IMR-90 (cell line): ENCODE measurements around the gene CCDC185. TPM values are rescaled to one million over a fixed set of nuclear protein-coding genes. Genes with fewer than 3 reads are reported as not detected.

Source experiments
- ATAC-seq: fragments of 200-7000 bp; cut with Tn5 transposase; 2 replicates; pipeline ENCODE4 v1.9.1; 2020; ENCODE audit warnings: low read depth, mild to moderate bottlenecking, moderate library complexity
- BruUV-seq: library from RNA; stranded (reverse); fragments of 400-500 nt; replicated peaks from 2 replicates; lab custom pipeline; 2021; lab: Mats Ljungman, UMichigan
- CTCF ChIA-PET: fragments of 300-600 bp; formaldehyde crosslinking; extraction: SDS; loops from one replicate; lab custom pipeline; 2021; ENCODE audit warnings: antibody characterized with exemption; lab: Yijun Ruan, JAX
- POLR2A ChIA-PET: fragments of 300-600 bp; sonication (Branson Sonifier 250); formaldehyde crosslinking; loops from one replicate; lab custom pipeline; 2022; ENCODE audit warnings: antibody characterized with exemption; ENCODE audit not compliant: unreplicated experiment; lab: Charles Lee
- DNase-seq: peaks from one replicate; pipeline ENCODE4 v3.0.0; 2013
- H2AFZ ChIP-seq: replicated peaks from 2 replicates; pipeline ENCODE3; 2013; ENCODE audit warnings: low read length, mild to moderate bottlenecking; ENCODE audit not compliant: poor library complexity
- H2AK5ac ChIP-seq: 2 replicates; pipeline ENCODE4 v1.6.1; 2013; ENCODE audit warnings: low read depth, low read length, inconsistent platforms
- H2AK9ac ChIP-seq: replicated peaks from 2 replicates; pipeline ENCODE3; 2013; ENCODE audit warnings: mild to moderate bottlenecking, low read depth, low read length, moderate library complexity; ENCODE audit not compliant: poor library complexity
- H2BK120ac ChIP-seq: 2 replicates; pipeline ENCODE4 v1.6.1; 2013; ENCODE audit warnings: low read depth, low read length, inconsistent platforms
- H2BK15ac ChIP-seq: 3 replicates; pipeline ENCODE4 v1.6.1; 2013; ENCODE audit warnings: low read depth, low read length, inconsistent platforms
- H2BK20ac ChIP-seq: 2 replicates; pipeline ENCODE4 v1.6.1; 2013; ENCODE audit warnings: low read depth, mild to moderate bottlenecking, inconsistent platforms, low read length, moderate library complexity
- H2BK5ac ChIP-seq: 2 replicates; pipeline ENCODE4 v1.6.1; 2013; ENCODE audit warnings: mild to moderate bottlenecking, low read depth, low read length, inconsistent platforms; ENCODE audit not compliant: poor library complexity, severe bottlenecking
- H3K14ac ChIP-seq: replicated peaks from 2 replicates; pipeline ENCODE4 v1.6.1; 2013; ENCODE audit warnings: low read depth, low read length, inconsistent platforms
- H3K18ac ChIP-seq: 2 replicates; pipeline ENCODE4 v1.6.1; 2013; ENCODE audit warnings: low read depth, low read length, control low read depth
- H3K23ac ChIP-seq: 2 replicates; pipeline ENCODE4 v1.6.1; 2013; ENCODE audit warnings: low read depth, low read length, inconsistent platforms
- H3K27ac ChIP-seq: 2 replicates; pipeline ENCODE4 v1.5.1; 2013; ENCODE audit warnings: mild to moderate bottlenecking, control low read depth, low read length; ENCODE audit not compliant: insufficient read depth
- H3K27me3 ChIP-seq: 2 replicates; pipeline ENCODE4 v1.6.1; 2013; ENCODE audit warnings: low read length; ENCODE audit not compliant: control insufficient read depth, insufficient read depth
- H3K36me3 ChIP-seq: 2 replicates; pipeline ENCODE4 v1.6.1; 2013; ENCODE audit warnings: low read length, mixed read lengths; ENCODE audit not compliant: control insufficient read depth, insufficient read depth
- H3K4ac ChIP-seq: 2 replicates; pipeline ENCODE4 v1.6.1; 2013; ENCODE audit warnings: low read depth, low read length, inconsistent platforms
- H3K4me1 ChIP-seq: 2 replicates; pipeline ENCODE4 v1.6.1; 2013; ENCODE audit warnings: low read length, mixed read lengths; ENCODE audit not compliant: control insufficient read depth, insufficient read depth
- H3K4me2 ChIP-seq: 2 replicates; pipeline ENCODE4 v1.6.1; 2013; ENCODE audit warnings: low read depth, mild to moderate bottlenecking, control low read depth, low read length, moderate library complexity
- H3K4me3 ChIP-seq: 2 replicates; pipeline ENCODE4 v1.5.1; 2013; ENCODE audit warnings: low read depth, mild to moderate bottlenecking, control low read depth, low read length, moderate library complexity; ENCODE audit not compliant: insufficient read depth
- H3K56ac ChIP-seq: 2 replicates; pipeline ENCODE4 v1.6.1; 2013; ENCODE audit warnings: low read length, inconsistent platforms; ENCODE audit not compliant: insufficient read depth; ENCODE audit errors: extremely low read depth
- H3K79me1 ChIP-seq, 2 experiments: 2 replicates each; pipeline ENCODE4 v1.6.1; 2013; ENCODE audit warnings: low read length in 2 of 2, inconsistent platforms in 1 of 2, low read depth in 1 of 2
- H3K9ac ChIP-seq: 2 replicates; pipeline ENCODE4 v1.6.1; 2013; ENCODE audit warnings: low read depth, low read length, control low read depth
- H3K9me1 ChIP-seq: 2 replicates; pipeline ENCODE4 v1.6.1; 2013; ENCODE audit warnings: low read length, inconsistent platforms; ENCODE audit not compliant: insufficient read depth
- H3K9me3 ChIP-seq: 2 replicates; pipeline ENCODE4 v1.6.1; 2013; ENCODE audit warnings: low read length; ENCODE audit not compliant: control insufficient read depth, insufficient read depth
- H4K20me1 ChIP-seq: 2 replicates; pipeline ENCODE4 v1.6.1; 2013; ENCODE audit warnings: low read length, inconsistent platforms; ENCODE audit not compliant: insufficient read depth
- H4K5ac ChIP-seq: 2 replicates; pipeline ENCODE4 v1.6.1; 2013; ENCODE audit warnings: mild to moderate bottlenecking, low read depth, low read length, control low read depth
- H4K8ac ChIP-seq, 2 experiments: 2 replicates each; pipeline ENCODE4 v1.6.1; 2013; ENCODE audit warnings: low read depth in 2 of 2, low read length in 2 of 2, control low read depth in 1 of 2, inconsistent platforms in 1 of 2
- H4K91ac ChIP-seq: 2 replicates; pipeline ENCODE4 v1.6.1; 2013; ENCODE audit warnings: low read depth, low read length, inconsistent platforms; ENCODE audit not compliant: insufficient read depth
- BHLHE40 ChIP-seq: fragments of 150-350 bp; IDR thresholded peaks from 2 replicates; pipeline ENCODE4 v1.6.1; 2016; ENCODE audit warnings: mild to moderate bottlenecking, low read depth, low read length
- CEBPB ChIP-seq: IDR thresholded peaks from 2 replicates; pipeline ENCODE4 v1.6.1; 2012; ENCODE audit warnings: low read depth, low read length, improper control_type of control experiment
- CHD1 ChIP-seq: IDR thresholded peaks from 2 replicates; pipeline ENCODE4 v1.6.1; 2012; ENCODE audit warnings: low read depth, low read length, improper control_type of control experiment
- MAFK ChIP-seq: IDR thresholded peaks from 2 replicates; pipeline ENCODE4 v1.6.1; 2012; ENCODE audit warnings: low read depth, low read length, improper control_type of control experiment
- MAZ ChIP-seq: IDR thresholded peaks from 2 replicates; pipeline ENCODE4 v1.6.1; 2012; ENCODE audit warnings: low read depth, mild to moderate bottlenecking, low read length, improper control_type of control experiment, moderate library complexity, borderline replicate concordance
- NFE2L2 ChIP-seq: fragments of 150-350 bp; IDR thresholded peaks from 2 replicates; pipeline ENCODE4 v1.6.1; 2016; ENCODE audit warnings: low read depth, mild to moderate bottlenecking, low read length
- POLR2A ChIP-seq: IDR thresholded peaks from 2 replicates; pipeline ENCODE4 v1.6.1; 2012; ENCODE audit warnings: mild to moderate bottlenecking, low read depth, low read length
- RAD21 ChIP-seq: IDR thresholded peaks from 2 replicates; pipeline ENCODE4 v1.6.1; 2012; ENCODE audit warnings: low read length, improper control_type of control experiment
- RCOR1 ChIP-seq: IDR thresholded peaks from 2 replicates; pipeline ENCODE4 v1.6.1; 2012; ENCODE audit warnings: mild to moderate bottlenecking, low read length, improper control_type of control experiment; ENCODE audit not compliant: insufficient replicate concordance
- RFX5 ChIP-seq: IDR thresholded peaks from 2 replicates; pipeline ENCODE4 v1.8.0; 2012; ENCODE audit warnings: low read depth, mild to moderate bottlenecking, low read length, moderate library complexity
- WGBS, 2 experiments: methylation state at CpG; one replicate each; pipeline versions ENCODE4 v1.1.5 to v1.1.7; 2013; ENCODE audit warnings: missing lambda C conversion rate in 2 of 2; ENCODE audit not compliant: insufficient read length in 1 of 2; ENCODE audit errors: extremely low coverage in 2 of 2; 5-methylcytosine and 5-hydroxymethylcytosine counted together
- dilution Hi-C: fragments of 300-500 bp; cut with HindIII; formaldehyde crosslinking; loops from one replicate; pipeline ENCODE4 v1.14.3; 2018; ENCODE audit warnings: low sequenced_read_pairs; ENCODE audit not compliant: unreplicated experiment
- in situ Hi-C: fragments of 300-500 bp; cut with MboI; formaldehyde crosslinking; loops from 3 replicates; pipeline ENCODE4 v1.14.3; 2019; ENCODE audit warnings: low sequenced_read_pairs, inconsistent platforms, mixed read lengths
- intact Hi-C: fragments of 100-400 bp; cut with micrococcal nuclease; formaldehyde crosslinking; loops from 2 replicates; pipeline ENCODE4 v1.10.0; 2022
- polyA plus RNA-seq, 3 experiments: library from polyadenylated mRNA; depleted of rRNA; stranded (reverse); fragments of >200 nt; gene quantifications; 2 replicates each; pipeline ENCODE4 v1.2.3, GENCODE V29; 2012; ENCODE audit warnings: low replicate concordance in 1 of 3
- total RNA-seq: library from RNA; depleted of rRNA; stranded (reverse); fragments of >200 nt; gene quantifications from 2 replicates; pipeline ENCODE4 v1.2.3, GENCODE V29; 2012
- TF ChIP-seq, protein P1 (sequence below): conservative IDR thresholded peaks from 2 replicates; pipeline ENCODE4 v1.5.1; 2012; ENCODE audit warnings: mild to moderate bottlenecking, low read depth, low read length, improper control_type of control experiment
- TF ChIP-seq, protein P2 (sequence below): fragments of 150-350 bp; IDR thresholded peaks from 2 replicates; pipeline ENCODE4 v1.6.1; 2016; ENCODE audit warnings: low read depth, mild to moderate bottlenecking, low read length, moderate library complexity, borderline replicate concordance

Gene CCDC185
- total and polyA plus RNA-seq, 2 of the 4 experiments (the other 2 are of a cell fraction) = not detected

DNA sequence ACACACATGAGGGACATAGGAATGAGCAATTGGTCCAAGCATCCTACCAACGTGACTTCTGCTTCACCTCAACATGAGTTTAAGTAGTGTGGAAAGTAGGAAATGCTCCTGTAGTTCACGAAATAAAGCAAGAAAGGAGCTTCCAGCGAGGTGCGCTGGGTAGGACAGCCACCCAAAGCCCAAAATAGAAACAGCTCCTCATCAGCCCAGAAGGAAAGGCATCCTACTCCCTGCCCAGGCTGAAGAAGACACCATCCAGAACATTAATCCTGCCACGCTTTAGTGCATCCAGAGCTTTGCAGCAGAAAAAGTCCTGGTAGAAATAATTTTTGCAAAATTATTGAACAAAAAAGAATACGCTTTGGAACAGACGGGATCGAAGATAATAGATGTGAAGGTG lies 25.9 kb downstream of the CCDC185 start:
- Histone ChIP-seq H3K14ac (no peak overlapping the region), H4K5ac (no peak overlapping the region), H2BK15ac (no peak overlapping the region), H2BK20ac (no peak overlapping the region), H2AFZ (no peak overlapping the region), H3K36me3 (no peaks in the 10 kb centered on the region), H3K27ac (no peak overlapping the region), H2AK5ac (no peak overlapping the region), H4K8ac (no peak overlapping the region), H2BK5ac (no peak overlapping the region), H3K56ac (no peak overlapping the region), H4K20me1 (no peaks in the 10 kb centered on the region), H3K9me3 (no peaks in the 10 kb centered on the region), H3K4me2 (no peak overlapping the region), H3K4me1 (no peaks in the 10 kb centered on the region), H3K18ac (no peak overlapping the region), H2BK120ac (no peak overlapping the region), H3K9me1 (no peaks in the 10 kb centered on the region), H3K27me3 (peaks cover 16% of the 10 kb centered on the region), H3K23ac (no peak overlapping the region), H4K91ac (no peak overlapping the region), H3K4ac (no peak overlapping the region), H3K9ac (no peak overlapping the region), H3K4me3 (no peak overlapping the region), H2AK9ac (no peak overlapping the region), H3K79me1 (no peaks in the 10 kb centered on the region)
- DNase-seq (no peak), ATAC-seq (no peak)
- ChIA-PET CTCF (no interaction called here), POLR2A (no interaction called here)
- intact Hi-C loops (no loop called here), dilution Hi-C loops (no loop called here), in situ Hi-C loops (no loop called here)
- WGBS, 2 experiments = 100% methylated on average over 3 of the region's 8 CpGs
- BruUV-seq = no TSS peak
- TF ChIP-seq BHLHE40 (no peak), CHD1 (no peak), POLR2A (no peak), RAD21 (no peak), MAZ (no peak), NFE2L2 (no peak), MAFK (no peak), CEBPB (no peak), RCOR1 (no peak), RFX5 (no peak)
- TF ChIP-seq, protein P1, sequence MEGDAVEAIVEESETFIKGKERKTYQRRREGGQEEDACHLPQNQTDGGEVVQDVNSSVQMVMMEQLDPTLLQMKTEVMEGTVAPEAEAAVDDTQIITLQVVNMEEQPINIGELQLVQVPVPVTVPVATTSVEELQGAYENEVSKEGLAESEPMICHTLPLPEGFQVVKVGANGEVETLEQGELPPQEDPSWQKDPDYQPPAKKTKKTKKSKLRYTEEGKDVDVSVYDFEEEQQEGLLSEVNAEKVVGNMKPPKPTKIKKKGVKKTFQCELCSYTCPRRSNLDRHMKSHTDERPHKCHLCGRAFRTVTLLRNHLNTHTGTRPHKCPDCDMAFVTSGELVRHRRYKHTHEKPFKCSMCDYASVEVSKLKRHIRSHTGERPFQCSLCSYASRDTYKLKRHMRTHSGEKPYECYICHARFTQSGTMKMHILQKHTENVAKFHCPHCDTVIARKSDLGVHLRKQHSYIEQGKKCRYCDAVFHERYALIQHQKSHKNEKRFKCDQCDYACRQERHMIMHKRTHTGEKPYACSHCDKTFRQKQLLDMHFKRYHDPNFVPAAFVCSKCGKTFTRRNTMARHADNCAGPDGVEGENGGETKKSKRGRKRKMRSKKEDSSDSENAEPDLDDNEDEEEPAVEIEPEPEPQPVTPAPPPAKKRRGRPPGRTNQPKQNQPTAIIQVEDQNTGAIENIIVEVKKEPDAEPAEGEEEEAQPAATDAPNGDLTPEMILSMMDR = no peak
- TF ChIP-seq, protein P2, sequence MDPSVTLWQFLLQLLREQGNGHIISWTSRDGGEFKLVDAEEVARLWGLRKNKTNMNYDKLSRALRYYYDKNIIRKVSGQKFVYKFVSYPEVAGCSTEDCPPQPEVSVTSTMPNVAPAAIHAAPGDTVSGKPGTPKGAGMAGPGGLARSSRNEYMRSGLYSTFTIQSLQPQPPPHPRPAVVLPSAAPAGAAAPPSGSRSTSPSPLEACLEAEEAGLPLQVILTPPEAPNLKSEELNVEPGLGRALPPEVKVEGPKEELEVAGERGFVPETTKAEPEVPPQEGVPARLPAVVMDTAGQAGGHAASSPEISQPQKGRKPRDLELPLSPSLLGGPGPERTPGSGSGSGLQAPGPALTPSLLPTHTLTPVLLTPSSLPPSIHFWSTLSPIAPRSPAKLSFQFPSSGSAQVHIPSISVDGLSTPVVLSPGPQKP = no peak
